Hematopoietic multipotent progenitor cell treated with erythropoietin and hydrocortisone succinate and interleukin-3 and kit ligand, for 4 days (in vitro differentiated cells): Measurements from ENCODE around the gene OR7G3.

Source experiments
- DNase-seq: peaks from one replicate; pipeline ENCODE4 v3.0.0-alpha.2; 2015

OR7G3 gene

DNA sequence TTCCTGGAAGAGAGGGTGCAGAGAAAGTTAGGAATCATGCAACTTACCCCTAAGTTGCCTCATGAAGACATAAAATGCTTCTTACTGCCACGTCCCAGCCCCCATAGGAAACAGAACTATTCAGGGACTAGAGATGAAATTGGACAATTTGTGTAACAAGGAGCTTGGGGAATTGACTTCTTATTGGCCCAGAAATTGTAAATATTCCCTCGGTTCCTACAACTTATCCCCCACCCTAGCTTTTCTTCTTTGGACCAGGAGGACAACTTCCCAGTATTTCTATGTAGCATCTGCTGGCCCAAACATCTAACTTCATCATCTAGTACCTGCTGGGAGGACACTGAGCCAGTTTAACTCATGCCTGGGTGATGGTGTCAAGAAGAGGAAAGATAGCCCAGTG lies 40.0 kb downstream of the OR7G3 start, which contains the start of gene OR1M1:
TSS of gene OR1M1 (plus strand) at position 301 of the 400 bp plus-strand sequence. CDS start 6,184 bp downstream, outside the sequence.
- no peak for DNase-seq

DNA sequence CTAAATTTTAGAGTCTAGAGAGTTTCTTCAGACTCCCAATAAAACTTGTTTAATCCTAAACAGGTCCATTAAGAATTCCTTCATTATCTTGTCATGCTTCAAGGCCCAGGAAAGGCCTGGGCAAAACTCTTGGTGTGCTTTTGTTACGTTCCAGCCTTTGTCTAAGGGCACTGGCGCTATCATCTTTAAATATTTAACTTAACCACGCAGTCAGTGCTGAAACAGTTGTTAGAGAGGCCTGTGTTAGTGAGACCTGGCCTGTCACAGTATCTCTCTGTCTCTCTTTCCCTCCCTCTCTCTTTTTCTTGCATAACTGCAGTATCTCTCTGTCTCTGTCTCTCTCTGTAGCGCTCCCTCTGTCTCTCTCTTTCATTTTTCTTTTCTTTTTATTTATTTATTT lies 48.1 kb downstream of the OR7G3 start:
- DNase-seq: peak; percentile 15

DNA sequence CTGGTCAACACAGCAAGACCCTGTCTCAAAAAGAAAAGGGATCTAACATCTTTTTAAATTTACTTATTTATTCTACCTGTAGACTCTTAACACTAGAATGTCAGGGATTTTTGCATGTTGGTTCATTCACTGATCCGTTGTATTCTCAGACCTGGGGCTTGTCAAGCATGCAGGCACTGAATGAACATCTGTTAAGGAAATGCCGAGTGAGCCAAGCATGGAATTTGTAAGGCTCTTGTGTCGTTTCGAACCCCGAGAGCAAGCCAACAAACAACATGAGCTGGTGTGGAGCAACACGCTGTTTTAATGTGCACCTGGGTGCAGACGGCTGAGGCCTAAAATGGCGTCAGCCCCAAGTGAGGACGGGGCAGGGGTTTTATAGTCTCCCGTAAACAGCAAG lies 49.8 kb downstream of the OR7G3 start:
- DNase-seq: no peak
